Breast epithelium (tissue), 4 donors: ENCODE results near the gene CENPU. TPM values are rescaled to one million over a fixed set of nuclear protein-coding genes. Genes with fewer than 3 reads are reported as not detected.
A peak's percentile ranks its signal among the peaks of the same experiment; 100 is the strongest.
"Not testable (repeated sequence)": the region's sequence is repeated elsewhere in the genome, so short reads cannot be mapped to it uniquely, and the experiment has no call there.

Experiments
- DNase-seq, 2 donors: peaks; one replicate each; pipeline ENCODE4 v3.0.0-alpha.2; 2019; ENCODE audit warnings: low spot score in 2 of 2
- H3K27ac ChIP-seq, 2 donors: fragments of 200-600 bp; sonication (generic) in 1 of 2; one replicate each; pipeline ENCODE4 v1.5.1; 2016 to 2019; ENCODE audit warnings: mild to moderate bottlenecking in 1 of 2
- H3K27me3 ChIP-seq, 2 donors: fragments of 200-600 bp; sonication (generic) in 1 of 2; one replicate each; pipeline versions ENCODE4 v1.5.1 to v1.6.0; 2017 to 2019; ENCODE audit warnings: control low read depth in 1 of 2, mild to moderate bottlenecking in 1 of 2
- H3K36me3 ChIP-seq: fragments of 200-600 bp; one replicate; pipeline ENCODE4 v1.5.1; 2019
- H3K4me1 ChIP-seq, 2 donors: fragments of 200-600 bp; sonication (generic); one replicate each; pipeline ENCODE4 v1.5.1; 2016 to 2019; ENCODE audit warnings: control low read depth in 1 of 2
- H3K4me3 ChIP-seq, 3 donors: fragments of 200-600 bp; sonication (generic); 1 replicate in 2 of 3; 2 replicates in 1 of 3; pipeline ENCODE4 v1.5.1; 2016 to 2019; ENCODE audit warnings: mild to moderate bottlenecking in 3 of 3, moderate library complexity in 2 of 3
- H3K9me3 ChIP-seq, 2 donors: fragments of 200-600 bp; sonication (generic) in 1 of 2; one replicate each; pipeline ENCODE4 v1.5.1; 2016 to 2019; ENCODE audit warnings: control low read depth in 1 of 2
- CTCF ChIP-seq, 3 donors: fragments of 450-650 bp; IDR thresholded peaks; one replicate each; pipeline ENCODE4 v1.5.1; 2016 to 2017; ENCODE audit warnings: antibody characterized with exemption in 3 of 3, mild to moderate bottlenecking in 3 of 3, moderate library complexity in 3 of 3
- POLR2A ChIP-seq: fragments of 450-650 bp; IDR thresholded peaks from one replicate; pipeline ENCODE4 v1.6.1; 2016; ENCODE audit warnings: antibody characterized with exemption, mild to moderate bottlenecking, moderate library complexity
- POLR2AphosphoS5 ChIP-seq, 3 donors: sonication (generic); formaldehyde crosslinking; IDR thresholded peaks; one replicate each; pipeline ENCODE4 v1.6.1; 2017; ENCODE audit warnings: antibody characterized with exemption in 3 of 3
- intact Hi-C: fragments of 100-400 bp; cut with DNase I; formaldehyde crosslinking; loops from one replicate; pipeline ENCODE4 v1.15.1; 2023; ENCODE audit warnings: low total_unique reads
- total RNA-seq, 3 donors: library from RNA; depleted of rRNA; stranded (reverse); fragments of >200 nt; gene quantifications; one replicate each; pipeline ENCODE4 v1.1.0, GENCODE V29; 2016

The CENPU gene
- total RNA-seq, 3 donors from 2014 or later, result 2.2 to 4.3 (median 2.6) TPM

DNA sequence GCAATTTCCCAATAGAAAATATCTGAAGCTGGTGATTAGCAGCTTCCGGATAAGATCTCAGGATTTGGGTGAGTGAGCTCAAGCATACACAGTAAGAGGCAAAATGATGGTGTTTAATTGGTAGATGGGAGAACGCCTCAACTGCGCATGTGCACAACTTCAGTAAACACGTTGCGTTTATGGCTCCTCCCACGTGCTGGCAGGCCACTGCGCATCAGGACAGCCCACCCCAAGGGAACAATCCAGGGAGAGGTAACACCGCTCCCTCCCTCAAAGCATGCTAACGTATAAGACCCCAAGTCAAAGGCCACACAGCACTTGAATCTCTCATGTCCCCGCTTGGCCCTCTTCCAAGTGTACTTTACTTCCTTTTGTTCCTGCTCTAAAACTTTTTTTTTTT, 10.3 kb upstream of the CENPU start:
- no peak for DNase-seq
- Histone ChIP-seq H3K4me3 (no peak overlapping the region), H3K27me3 (no peaks in the 10 kb centered on the region), H3K4me1 (peaks cover 12 to 25% of the 10 kb centered on the region in 2 donors), H3K36me3 (no peaks in the 10 kb centered on the region), H3K9me3 (no peaks in the 10 kb centered on the region), H3K27ac (no peak overlapping the region)
- TF ChIP-seq POLR2AphosphoS5 (IDR thresholded peaks at IDR 0.05) (no peak), POLR2A (no peak), CTCF (IDR thresholded peaks at IDR 0.05) (no peak)
- intact Hi-C loops, result loop anchor here (10.0 kb wide), 1 partner anchor 71 kb away; no protein-coding TSS in a partner anchor

DNA sequence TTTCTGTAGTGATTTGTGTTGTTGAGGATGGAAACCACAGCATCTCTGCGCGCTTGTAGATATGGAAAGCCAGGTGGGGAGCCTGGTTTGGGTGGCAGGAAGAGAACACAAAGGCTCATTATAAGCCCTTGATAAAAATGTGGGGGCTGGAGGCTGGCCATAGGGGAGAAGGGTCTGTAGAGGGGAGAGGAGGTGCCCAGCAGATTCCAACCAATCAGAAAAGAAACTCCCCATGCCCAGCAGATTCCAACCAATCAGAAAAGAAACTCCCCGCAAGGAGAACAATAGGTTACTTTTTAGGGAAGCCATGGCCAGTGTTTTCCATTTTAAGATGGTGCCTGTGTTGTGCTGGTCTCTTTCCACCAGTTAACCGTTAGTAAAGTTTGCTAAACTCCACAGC, 9.8 kb upstream of the CENPU start:
- intact Hi-C loops, result loop anchor here (10.0 kb wide), 1 partner anchor 71 kb away; no protein-coding TSS in a partner anchor
- DNase-seq, result no peak
- Histone ChIP-seq H3K4me3 (no peak overlapping the region), H3K27ac (no peak overlapping the region), H3K27me3 (no peaks in the 10 kb centered on the region), H3K9me3 (no peaks in the 10 kb centered on the region), H3K4me1 (peaks cover 12 to 25% of the 10 kb centered on the region in 2 donors), H3K36me3 (no peaks in the 10 kb centered on the region)
- TF ChIP-seq CTCF (IDR thresholded peaks at IDR 0.05) (no peak), POLR2AphosphoS5 (IDR thresholded peaks at IDR 0.05) (no peak), POLR2A (no peak)

GRCh38 chr4:184741651-184742050, 7.8 kb upstream of the CENPU start:
- not testable (repeated sequence) for H3K36me3 ChIP-seq, H3K27ac ChIP-seq, H3K4me3 ChIP-seq, H3K27me3 ChIP-seq, H3K4me1 ChIP-seq, H3K9me3 ChIP-seq, DNase-seq
- intact Hi-C loops, result loop anchor here (10.0 kb wide), 1 partner anchor 73 kb away; no protein-coding TSS in a partner anchor

DNA sequence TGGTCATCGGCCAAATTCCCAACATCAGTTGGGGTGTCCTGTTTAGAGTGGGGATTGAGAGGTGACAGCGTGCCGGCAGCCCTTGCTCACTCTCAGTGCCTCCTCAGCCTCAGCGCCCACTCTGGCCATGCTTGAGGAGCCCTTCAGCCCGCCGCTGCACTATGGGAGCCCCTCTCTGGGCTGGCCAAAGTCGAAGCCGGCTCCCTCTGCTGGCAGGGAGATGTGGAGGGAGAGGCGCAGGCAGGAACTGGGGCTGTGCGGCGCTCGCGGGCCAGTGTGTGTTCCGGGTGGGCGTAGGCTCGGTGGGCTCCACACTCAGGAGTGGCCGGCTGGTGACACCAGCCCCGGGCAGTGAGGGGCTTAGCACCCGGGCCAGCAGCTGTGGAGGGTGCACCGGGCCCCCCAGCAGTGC, 7.1 kb upstream of the CENPU start:
- Histone ChIP-seq H3K4me1 (peaks cover 0 to 5% of the 10 kb centered on the region in 2 donors), H3K36me3 (no peaks in the 10 kb centered on the region), H3K4me3 (no peak overlapping the region), H3K27ac (no peak overlapping the region), H3K9me3 (no peaks in the 10 kb centered on the region), H3K27me3 (no peaks in the 10 kb centered on the region)
- no peak for DNase-seq
- TF ChIP-seq POLR2AphosphoS5 (IDR thresholded peaks at IDR 0.05), result no peak
- no peak for TF ChIP-seq CTCF (IDR thresholded peaks at IDR 0.05)
- no peak for TF ChIP-seq POLR2A
- intact Hi-C loops, result loop anchor here (10.0 kb wide), 1 partner anchor 74 kb away; no protein-coding TSS in a partner anchor

- H3K4me1 ChIP-seq, H3K36me3 ChIP-seq, H3K9me3 ChIP-seq, intact Hi-C loops, H3K4me3 ChIP-seq, H3K27me3 ChIP-seq, H3K27ac ChIP-seq, DNase-seq: not testable (repeated sequence)
Observed at GRCh38 chr4:184739575-184739974, 5.7 kb upstream of the CENPU start.

DNA sequence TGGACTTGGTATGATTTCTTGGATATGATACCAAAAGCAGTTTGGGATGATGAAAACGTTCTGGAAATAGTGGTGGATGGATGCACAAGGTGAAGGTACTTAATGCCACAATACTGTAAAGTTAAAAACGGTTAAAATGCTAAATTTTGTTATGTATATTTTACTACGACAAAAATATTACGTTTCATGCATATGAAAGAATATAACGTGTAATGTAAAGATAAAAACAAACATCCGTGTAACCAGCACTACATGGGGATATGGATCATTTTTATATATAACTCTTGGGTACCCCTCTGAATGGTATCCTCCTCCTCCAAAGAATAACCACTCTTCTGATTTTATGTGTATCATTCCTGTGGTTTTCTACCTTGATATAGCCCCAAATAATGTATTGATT, 862 bp upstream of the CENPU start:
- no peak for TF ChIP-seq CTCF (IDR thresholded peaks at IDR 0.05)
- TF ChIP-seq POLR2AphosphoS5 (IDR thresholded peaks at IDR 0.05), result no peak
- no peak for TF ChIP-seq POLR2A
- intact Hi-C loops, result no loop called here
- peak overlapping the region; percentile 66 to 69 for H3K27ac ChIP-seq

More for the DNA sequence above, 862 bp upstream of the CENPU start:
- DNase-seq, result no peak
- Histone ChIP-seq H3K9me3 (no peaks in the 10 kb centered on the region), H3K4me3 (peak overlapping the region in 2 of 3 donors; percentile 85 to 87), H3K27me3 (no peaks in the 10 kb centered on the region), H3K36me3 (no peaks in the 10 kb centered on the region), H3K4me1 (peaks cover 0 to 9% of the 10 kb centered on the region in 2 donors)
